IPS DF 4.7 (cell line): ENCODE measurements around the gene BRSK2.

Experiments
- DNase-seq: peaks from one replicate; pipeline ENCODE4 v3.0.0-alpha.2; 2013; ENCODE audit warnings: low spot score; ENCODE audit errors: extremely low read depth

Gene BRSK2

DNA sequence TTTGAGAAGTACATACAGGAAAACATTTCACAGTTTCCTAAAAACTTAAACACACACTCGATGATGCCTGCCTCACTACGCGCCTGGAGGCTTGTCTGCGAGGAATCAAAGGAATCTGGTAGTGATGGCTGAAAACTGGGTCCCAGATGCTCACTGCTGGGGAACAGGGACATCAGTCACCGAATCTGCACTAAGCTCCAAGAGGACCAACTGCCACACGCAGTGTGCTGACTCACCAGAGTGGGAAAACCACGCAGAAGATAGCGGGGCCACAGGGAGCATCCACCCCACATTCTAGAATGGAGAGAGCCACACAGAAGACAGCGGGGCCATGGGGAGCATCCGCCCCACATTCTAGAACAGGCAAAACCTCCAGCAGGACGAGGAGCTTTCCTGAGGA lies 121.2 kb downstream of the BRSK2 start:
- no peak for DNase-seq

DNA sequence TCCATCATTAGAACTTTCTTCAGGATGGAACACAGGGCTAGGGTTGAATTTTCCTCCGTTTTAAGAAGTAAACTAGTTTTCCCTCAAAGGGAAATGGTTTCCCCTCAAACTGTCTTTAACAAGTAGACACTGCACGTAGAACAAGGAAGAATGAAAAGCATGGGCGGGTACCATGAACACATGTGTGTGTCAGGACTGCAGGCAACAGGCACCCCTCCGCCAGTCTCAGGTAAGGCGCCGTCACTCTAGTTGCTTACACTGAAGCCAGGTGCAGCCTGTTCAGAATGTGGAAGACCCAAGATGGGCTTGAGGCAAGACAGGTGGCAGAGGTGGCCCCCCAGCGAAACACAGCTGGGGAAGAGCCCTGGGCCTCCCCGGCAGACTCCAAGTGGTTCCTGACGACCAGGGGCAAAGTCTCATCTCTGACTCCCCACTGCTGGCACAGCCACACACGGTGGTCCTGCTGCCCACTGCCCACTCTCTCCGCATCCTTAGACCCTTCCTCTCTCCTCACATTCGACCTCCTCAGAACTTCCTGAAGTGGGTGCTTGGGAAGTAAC lies 122.3 kb downstream of the BRSK2 start:
- no peak for DNase-seq
